Prostate gland (tissue), 2 donors: ENCODE data around the gene SPDYE2.
"Not testable (repeated sequence)": the region's sequence is repeated elsewhere in the genome, so short reads cannot be mapped to it uniquely, and the experiment has no call there.

Experiments
- POLR2A ChIP-seq: fragments of 450-650 bp; IDR thresholded peaks from one replicate; pipeline ENCODE4 v1.6.1; 2016; ENCODE audit warnings: antibody characterized with exemption, mild to moderate bottlenecking
- POLR2AphosphoS5 ChIP-seq: sonication (generic); formaldehyde crosslinking; IDR thresholded peaks from one replicate; pipeline ENCODE4 v1.6.1; 2017; ENCODE audit warnings: antibody characterized with exemption
- TF ChIP-seq, protein P1 (sequence below), 4 experiments: fragments of 200-600 bp in 2 of 4; fragments of 450-650 bp in 2 of 4; sonication (generic) in 2 of 4; IDR thresholded peaks; 1 replicate in 3 of 4; 2 replicates in 1 of 4; pipeline ENCODE4 v1.5.1; 2016 to 2019; ENCODE audit warnings: antibody characterized with exemption in 4 of 4, mild to moderate bottlenecking in 2 of 4, moderate library complexity in 2 of 4

- TF ChIP-seq, protein P1, sequence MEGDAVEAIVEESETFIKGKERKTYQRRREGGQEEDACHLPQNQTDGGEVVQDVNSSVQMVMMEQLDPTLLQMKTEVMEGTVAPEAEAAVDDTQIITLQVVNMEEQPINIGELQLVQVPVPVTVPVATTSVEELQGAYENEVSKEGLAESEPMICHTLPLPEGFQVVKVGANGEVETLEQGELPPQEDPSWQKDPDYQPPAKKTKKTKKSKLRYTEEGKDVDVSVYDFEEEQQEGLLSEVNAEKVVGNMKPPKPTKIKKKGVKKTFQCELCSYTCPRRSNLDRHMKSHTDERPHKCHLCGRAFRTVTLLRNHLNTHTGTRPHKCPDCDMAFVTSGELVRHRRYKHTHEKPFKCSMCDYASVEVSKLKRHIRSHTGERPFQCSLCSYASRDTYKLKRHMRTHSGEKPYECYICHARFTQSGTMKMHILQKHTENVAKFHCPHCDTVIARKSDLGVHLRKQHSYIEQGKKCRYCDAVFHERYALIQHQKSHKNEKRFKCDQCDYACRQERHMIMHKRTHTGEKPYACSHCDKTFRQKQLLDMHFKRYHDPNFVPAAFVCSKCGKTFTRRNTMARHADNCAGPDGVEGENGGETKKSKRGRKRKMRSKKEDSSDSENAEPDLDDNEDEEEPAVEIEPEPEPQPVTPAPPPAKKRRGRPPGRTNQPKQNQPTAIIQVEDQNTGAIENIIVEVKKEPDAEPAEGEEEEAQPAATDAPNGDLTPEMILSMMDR (IDR thresholded peaks at IDR 0.05), result not testable (repeated sequence)
- TF ChIP-seq POLR2AphosphoS5, POLR2A: not testable (repeated sequence)
Measured at GRCh38 chr7:102527822-102528793, 22.9 kb upstream of the SPDYE2 start.
